H1 (cell line): ENCODE results near the gene DPP10. TPM values are rescaled to one million over a fixed set of nuclear protein-coding genes. Genes with fewer than 3 reads are reported as not detected.

ENCODE experiments used
- CTCF ChIA-PET: fragments of 300-600 bp; sonication (Branson Sonifier 250); formaldehyde crosslinking; loops from one replicate; lab custom pipeline; 2021; ENCODE audit not compliant: partially characterized antibody; lab: Charles Lee
- POLR2A ChIA-PET: fragments of 300-600 bp; sonication (Branson Sonifier 250); formaldehyde crosslinking; loops from one replicate; lab custom pipeline; 2021; ENCODE audit warnings: inconsistent platforms; ENCODE audit not compliant: partially characterized antibody; lab: Charles Lee
- DNase-seq, 2 experiments: peaks; one replicate each; pipeline versions ENCODE4 v3.0.0 to v3.0.0-alpha.2; 2010 to 2022; ENCODE audit warnings: low spot score in 2 of 2, low read depth in 1 of 2, mixed read lengths in 1 of 2
- FAIRE-seq: peaks from 2 replicates; lab custom pipeline; 2011; peaks lifted over from hg19 to GRCh38; lab: Jason Lieb, UNC
- H2AFZ ChIP-seq: 2 replicates; pipeline ENCODE4 v1.8.1; 2012; ENCODE audit warnings: low read length, inconsistent platforms
- H2AK5ac ChIP-seq: 2 replicates; pipeline ENCODE4 v1.6.1; 2013; ENCODE audit warnings: low read depth, low read length
- H2BK120ac ChIP-seq: replicated peaks from 2 replicates; pipeline ENCODE3; 2013; ENCODE audit warnings: low read depth, low read length, inconsistent platforms
- H2BK12ac ChIP-seq: 2 replicates; pipeline ENCODE4 v1.6.1; 2013; ENCODE audit warnings: low read depth, low read length
- H2BK15ac ChIP-seq: 2 replicates; pipeline ENCODE4 v1.6.1; 2013; ENCODE audit warnings: low read length
- H2BK20ac ChIP-seq: 2 replicates; pipeline ENCODE4 v1.6.1; 2013; ENCODE audit warnings: low read length
- H2BK5ac ChIP-seq: 2 replicates; pipeline ENCODE4 v1.6.1; 2013; ENCODE audit warnings: low read depth, low read length
- H3K14ac ChIP-seq: 2 replicates; pipeline ENCODE4 v1.6.1; 2013; ENCODE audit warnings: inconsistent platforms; ENCODE audit not compliant: insufficient read length
- H3K18ac ChIP-seq: 2 replicates; pipeline ENCODE4 v1.6.1; 2013; ENCODE audit warnings: low read length; ENCODE audit errors: extremely low read depth
- H3K23ac ChIP-seq: 2 replicates; pipeline ENCODE4 v1.6.1; 2013; ENCODE audit warnings: inconsistent platforms; ENCODE audit not compliant: insufficient read length
- H3K23me2 ChIP-seq: 2 replicates; pipeline ENCODE4 v1.6.1; 2013; ENCODE audit warnings: low read depth, low read length
- H3K27ac ChIP-seq: 2 replicates; pipeline ENCODE4 v1.6.1; 2011; ENCODE audit warnings: low read depth, low read length, inconsistent platforms
- H3K27me3 ChIP-seq, 4 experiments: replicated peaks in 1 of 4; 1 replicate in 1 of 4; 2 replicates in 3 of 4; pipeline versions ENCODE4 v1.6.1 to v1.8.1; 2011 to 2013; ENCODE audit warnings: low read length in 3 of 4, mild to moderate bottlenecking in 3 of 4, inconsistent platforms in 2 of 4, mixed read lengths in 2 of 4, moderate library complexity in 1 of 4; ENCODE audit not compliant: control insufficient read depth in 3 of 4, insufficient read depth in 3 of 4; ENCODE audit errors: extremely low read depth in 1 of 4
- H3K36me3 ChIP-seq, 4 experiments: 2 replicates each; pipeline versions ENCODE4 v1.6.1 to v1.8.1; 2011 to 2013; ENCODE audit warnings: mild to moderate bottlenecking in 4 of 4, low read length in 3 of 4, moderate library complexity in 2 of 4, control low read depth in 1 of 4, inconsistent platforms in 1 of 4; ENCODE audit not compliant: insufficient read depth in 4 of 4, control insufficient read depth in 2 of 4
- H3K4ac ChIP-seq: replicated peaks from 2 replicates; pipeline ENCODE3; 2013; ENCODE audit warnings: low read length, low read depth, mixed read lengths, inconsistent platforms; ENCODE audit not compliant: insufficient read length
- H3K4me1 ChIP-seq, 4 experiments: replicated peaks in 1 of 4; 1 replicate in 1 of 4; 2 replicates in 3 of 4; pipeline versions ENCODE4 v1.6.1 to v1.8.1; 2011 to 2013; ENCODE audit warnings: low read length in 3 of 4, inconsistent platforms in 2 of 4, mixed read lengths in 1 of 4; ENCODE audit not compliant: insufficient read depth in 4 of 4, control insufficient read depth in 3 of 4
- H3K4me2 ChIP-seq, 2 experiments: 2 replicates each; pipeline versions ENCODE4 v1.6.1 to v1.8.1; 2011 to 2013; ENCODE audit warnings: low read depth in 2 of 2, low read length in 2 of 2, control low read depth in 1 of 2, inconsistent platforms in 1 of 2, mild to moderate bottlenecking in 1 of 2; ENCODE audit not compliant: insufficient read depth in 1 of 2
- H3K4me3 ChIP-seq, 4 experiments: fragments of 200-600, 300-600 bp in 1 of 4; sonication (generic), shearing (Covaris generic), sonication (Bioruptor Twin) in 1 of 4; 2 replicates each; pipeline versions ENCODE4 v1.5.1 to v1.8.1; 2011 to 2016; ENCODE audit warnings: low read length in 4 of 4, low read depth in 3 of 4, control low read depth in 2 of 4, inconsistent platforms in 2 of 4, mild to moderate bottlenecking in 2 of 4, mixed read lengths in 1 of 4, moderate library complexity in 1 of 4; ENCODE audit not compliant: insufficient read depth in 2 of 4; ENCODE audit errors: extremely low read depth in 1 of 4
- H3K56ac ChIP-seq: replicated peaks from 2 replicates; pipeline ENCODE3; 2013; ENCODE audit warnings: low read depth, mild to moderate bottlenecking, mixed read lengths, low read length, inconsistent platforms; ENCODE audit not compliant: insufficient read length
- H3K79me1 ChIP-seq: 2 replicates; pipeline ENCODE4 v1.6.1; 2013; ENCODE audit warnings: low read depth, low read length, control low read depth
- H3K79me2 ChIP-seq, 2 experiments: 2 replicates each; pipeline versions ENCODE4 v1.6.1 to v1.8.1; 2012 to 2013; ENCODE audit warnings: low read length in 2 of 2, mild to moderate bottlenecking in 2 of 2, inconsistent platforms in 1 of 2; ENCODE audit not compliant: insufficient read depth in 2 of 2, control insufficient read depth in 1 of 2
- H3K9ac ChIP-seq, 4 experiments: replicated peaks in 1 of 4; 1 replicate in 1 of 4; 2 replicates in 3 of 4; pipeline versions ENCODE4 v1.6.1 to v1.8.1; 2011 to 2013; ENCODE audit warnings: low read depth in 3 of 4, low read length in 3 of 4, control low read depth in 2 of 4, mild to moderate bottlenecking in 2 of 4, moderate library complexity in 2 of 4, inconsistent platforms in 1 of 4; ENCODE audit errors: extremely low read depth in 1 of 4
- H3K9me3 ChIP-seq, 2 experiments: 2 replicates each; pipeline versions ENCODE4 v1.6.1 to v1.8.1; 2012 to 2013; ENCODE audit warnings: mild to moderate bottlenecking in 2 of 2, moderate library complexity in 2 of 2, control low read depth in 1 of 2, inconsistent platforms in 1 of 2, low read depth in 1 of 2, low read length in 1 of 2, mixed read lengths in 1 of 2; ENCODE audit not compliant: insufficient read depth in 2 of 2
- H4K20me1 ChIP-seq, 2 experiments: replicated peaks in 1 of 2; 2 replicates each; pipeline versions ENCODE3 to v1.8.1; 2011 to 2013; ENCODE audit warnings: inconsistent platforms in 2 of 2, low read length in 2 of 2, mild to moderate bottlenecking in 1 of 2; ENCODE audit not compliant: insufficient read depth in 2 of 2, control insufficient read depth in 1 of 2
- H4K5ac ChIP-seq: 2 replicates; pipeline ENCODE4 v1.6.1; 2013; ENCODE audit warnings: low read length, low read depth, mixed read lengths, inconsistent platforms; ENCODE audit not compliant: insufficient read length
- H4K8ac ChIP-seq: 2 replicates; pipeline ENCODE4 v1.8.0; 2013; ENCODE audit warnings: mild to moderate bottlenecking, moderate library complexity, low read length, inconsistent platforms; ENCODE audit not compliant: insufficient read depth; ENCODE audit errors: extremely low read depth
- H4K91ac ChIP-seq: replicated peaks from 2 replicates; pipeline ENCODE3; 2013; ENCODE audit warnings: low read length, mixed read lengths, inconsistent platforms; ENCODE audit not compliant: insufficient read length
- ASH2L ChIP-seq: fragments of 200-600, 300-600 bp; sonication (generic); IDR thresholded peaks from one replicate; pipeline ENCODE4 v1.7.1; 2017; ENCODE audit warnings: low read length
- BCL11A ChIP-seq, 2 experiments: IDR thresholded peaks; one replicate each; pipeline ENCODE4 v1.6.1; 2011; ENCODE audit warnings: low read depth in 2 of 2, low read length in 2 of 2, mild to moderate bottlenecking in 2 of 2
- FOSL1 ChIP-seq: IDR thresholded peaks from 2 replicates; pipeline ENCODE4 v1.6.1; 2011; ENCODE audit warnings: mild to moderate bottlenecking, low read depth, low read length, moderate library complexity; ENCODE audit not compliant: insufficient read depth
- KDM5A ChIP-seq: fragments of 200-600 bp; IDR thresholded peaks from 2 replicates; pipeline ENCODE4 v1.7.1; 2012; ENCODE audit warnings: mild to moderate bottlenecking, low read length, inconsistent platforms, mixed read lengths
- PHF8 ChIP-seq: fragments of 200-600 bp; sonication (generic); conservative IDR thresholded peaks from 2 replicates; pipeline ENCODE4 v1.7.1; 2012; ENCODE audit warnings: low read depth, mild to moderate bottlenecking, inconsistent platforms, low read length, moderate library complexity
- SIX5 ChIP-seq: IDR thresholded peaks from 2 replicates; pipeline ENCODE4 v1.6.1; 2011; ENCODE audit warnings: mild to moderate bottlenecking, low read depth, low read length
- SP1 ChIP-seq: IDR thresholded peaks from 2 replicates; pipeline ENCODE4 v1.6.1; 2011; ENCODE audit warnings: low read depth, low read length
- WGBS, 2 experiments: shearing (Covaris generic) in 1 of 2; methylation state at CpG; one replicate each; pipeline versions ENCODE4 v1.1.6 to v1.1.7; 2013 to 2015; ENCODE audit warnings: low lambda C conversion rate in 2 of 2, mixed read lengths in 2 of 2, inconsistent platforms in 1 of 2, low coverage in 1 of 2, missing lambda C conversion rate in 1 of 2; ENCODE audit not compliant: insufficient replicate concordance in 2 of 2, insufficient coverage in 1 of 2, insufficient read length in 1 of 2; ENCODE audit errors: extremely low coverage in 1 of 2, missing lambda C conversion rate in 1 of 2; 5-methylcytosine and 5-hydroxymethylcytosine counted together
- polyA plus RNA-seq, 7 experiments: library from polyadenylated mRNA; depleted of rRNA in 3 of 7; stranded (reverse) in 5 of 7; unstranded in 2 of 7; fragments of >200 nt in 5 of 7; fragments of 200-250 nt in 2 of 7; gene quantifications; 1 replicate in 5 of 7; 2 replicates in 1 of 7; 4 replicates in 1 of 7; pipeline versions ENCODE4 v1.2.1 to v1.2.3, GENCODE V29; 2011 to 2013; ENCODE audit warnings: missing spikeins in 2 of 7, mixed read lengths in 2 of 7
- total RNA-seq: library from RNA; stranded (reverse); fragmentation: NEBNext Ultra II Directional; extraction: Animal tissue kit (Norgen Biotek cat#: 25700); gene quantifications from 2 replicates; pipeline ENCODE4 v1.2.1, GENCODE V29; 2021

The DPP10 gene
- total and polyA plus RNA-seq, 2 of the 8 experiments (the other 6 are each of a cell fraction or from before 2014, with no cell fraction given), result 3.3 to 7.2 TPM

- no peak overlapping the region for H3K9ac ChIP-seq
- WGBS, 2 experiments, result 76% methylated on average over 4 of the region's 4 CpGs; no CpG with 5 or more reads in 1 of the 2 experiments
- no peak overlapping the region for H2AFZ ChIP-seq
- no peak overlapping the region for H3K14ac ChIP-seq
- no peak overlapping the region for H3K56ac ChIP-seq
- DNase-seq (no peak), FAIRE-seq (no peak)
- no peaks in the 10 kb centered on the region for H3K36me3 ChIP-seq
- CTCF ChIA-PET, result interaction anchor here (0.6 to 1.9 kb wide), 2 partner anchors 17 to 193 kb away, joined by 4 to 6 read pairs; no protein-coding TSS in a partner anchor
- H2BK15ac ChIP-seq, result no peak overlapping the region
- H3K4me1 ChIP-seq, result 0 out of 7 replicates have a peak, but pooled peaks cover 0 to 3% (median 0%) of the 10 kb centered on the region in 4 experiments
- H3K27ac ChIP-seq, result no peak overlapping the region
- no peaks in the 10 kb centered on the region for H4K20me1 ChIP-seq
- H3K79me2 ChIP-seq, result no peaks in the 10 kb centered on the region
- H3K18ac ChIP-seq, result no peak overlapping the region
- H2AK5ac ChIP-seq, result no peak overlapping the region
- POLR2A ChIA-PET, result no interaction called here
- no peak overlapping the region for H4K5ac ChIP-seq
- no peak overlapping the region for H2BK5ac ChIP-seq
- H4K91ac ChIP-seq, result no peak overlapping the region
- no peak overlapping the region for H3K23ac ChIP-seq
- no peaks in the 10 kb centered on the region for H3K27me3 ChIP-seq
- no peak overlapping the region for H3K4me3 ChIP-seq
- no peaks in the 10 kb centered on the region for H3K79me1 ChIP-seq
- no peak overlapping the region for H3K4me2 ChIP-seq
- H2BK12ac ChIP-seq, result no peak overlapping the region
- no peak overlapping the region for H2BK120ac ChIP-seq
- no peak overlapping the region for H3K4ac ChIP-seq
- no peak overlapping the region for H4K8ac ChIP-seq
- TF ChIP-seq BCL11A (IDR thresholded peaks at IDR 0.05; ENCODE audit: low read depth in 2 of 2, low read length in 2 of 2), result no peak
- TF ChIP-seq SP1, result no peak
- no peak for TF ChIP-seq FOSL1
- no peak for TF ChIP-seq ASH2L
- TF ChIP-seq KDM5A, result no peak
- no peak for TF ChIP-seq SIX5
- TF ChIP-seq PHF8, result no peak
- H2BK20ac ChIP-seq, result no peak overlapping the region
- no peaks in the 10 kb centered on the region for H3K23me2 ChIP-seq
- no peaks in the 10 kb centered on the region for H3K9me3 ChIP-seq
Observed at GRCh38 chr2:115199966-115200365, 757.5 kb downstream of the DPP10 start.
